T-helper 22 cell (primary cell): Measurements from ENCODE around the gene PISD.

Experiments used
- DNase-seq: peaks from one replicate; pipeline ENCODE4 v3.0.0-alpha.2; 2020; ENCODE audit warnings: low read depth

PISD gene

GRCh38 chr22:31572939-31573338, 89.1 kb downstream of the PISD start:
- no peak for DNase-seq

DNA sequence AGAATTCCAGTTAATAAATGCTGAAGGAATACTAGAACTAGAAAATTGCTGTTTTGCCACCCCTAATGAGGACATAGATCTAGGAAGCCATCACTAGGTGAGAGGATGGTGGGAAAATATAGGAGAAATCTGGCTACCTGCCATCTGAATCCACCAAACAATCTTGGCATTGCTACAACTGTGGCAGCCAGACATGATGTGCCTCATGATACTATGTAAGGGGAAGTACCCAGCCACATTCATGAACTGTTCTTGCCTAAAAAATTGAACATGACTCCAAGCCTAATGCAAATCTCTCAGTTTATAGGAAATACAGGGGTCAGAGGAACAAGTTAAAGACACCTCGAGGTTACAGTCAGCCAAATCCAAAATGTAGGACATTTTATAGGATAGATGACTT, 92.9 kb downstream of the PISD start:
- no peak for DNase-seq
